Measurements from ENCODE around the gene AHCYL1.

Gene AHCYL1

DNA sequence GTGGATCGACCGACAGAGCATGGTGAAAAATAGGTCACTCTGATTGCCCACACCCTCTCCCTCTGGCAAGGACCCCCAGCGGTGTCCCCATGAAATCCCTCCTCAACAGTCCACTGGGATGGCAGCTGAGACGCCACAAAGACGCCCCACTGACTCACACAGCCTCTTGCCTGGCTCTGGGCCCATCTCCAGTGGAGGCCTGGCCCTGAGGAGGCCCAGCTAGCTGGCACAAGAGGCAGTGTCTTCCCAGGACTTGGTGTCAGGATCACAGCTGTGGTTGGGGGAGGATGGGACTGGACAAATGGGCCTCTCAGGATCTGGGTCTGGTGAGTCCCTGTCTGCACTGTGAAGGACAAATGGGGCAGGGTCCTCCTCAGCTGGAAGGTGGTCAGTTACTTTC lies 81.3 kb downstream of the AHCYL1 start:
- no peak for DNase-seq

DNA sequence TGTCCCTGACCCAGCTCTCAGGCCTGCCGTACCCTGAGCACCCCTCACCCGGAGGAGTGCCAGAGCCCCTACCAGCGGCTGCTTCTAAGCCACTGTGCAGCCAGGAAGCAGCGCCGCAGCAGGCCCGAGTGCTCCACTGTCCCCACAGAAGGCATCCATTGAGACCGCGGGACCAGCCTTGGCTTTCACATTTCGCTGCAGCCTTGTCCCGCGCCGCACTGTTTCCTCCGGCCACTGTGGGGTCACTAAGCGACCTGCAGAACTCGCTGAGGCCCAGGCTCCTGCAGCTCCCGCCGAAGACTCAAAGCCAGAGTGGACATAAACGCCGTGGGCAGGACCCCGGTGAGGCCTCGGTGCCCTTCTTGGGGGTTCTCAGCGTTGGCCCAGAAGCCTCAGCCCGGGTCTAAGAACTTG lies 82.9 kb downstream of the AHCYL1 start:
- no peak for DNase-seq

DNA sequence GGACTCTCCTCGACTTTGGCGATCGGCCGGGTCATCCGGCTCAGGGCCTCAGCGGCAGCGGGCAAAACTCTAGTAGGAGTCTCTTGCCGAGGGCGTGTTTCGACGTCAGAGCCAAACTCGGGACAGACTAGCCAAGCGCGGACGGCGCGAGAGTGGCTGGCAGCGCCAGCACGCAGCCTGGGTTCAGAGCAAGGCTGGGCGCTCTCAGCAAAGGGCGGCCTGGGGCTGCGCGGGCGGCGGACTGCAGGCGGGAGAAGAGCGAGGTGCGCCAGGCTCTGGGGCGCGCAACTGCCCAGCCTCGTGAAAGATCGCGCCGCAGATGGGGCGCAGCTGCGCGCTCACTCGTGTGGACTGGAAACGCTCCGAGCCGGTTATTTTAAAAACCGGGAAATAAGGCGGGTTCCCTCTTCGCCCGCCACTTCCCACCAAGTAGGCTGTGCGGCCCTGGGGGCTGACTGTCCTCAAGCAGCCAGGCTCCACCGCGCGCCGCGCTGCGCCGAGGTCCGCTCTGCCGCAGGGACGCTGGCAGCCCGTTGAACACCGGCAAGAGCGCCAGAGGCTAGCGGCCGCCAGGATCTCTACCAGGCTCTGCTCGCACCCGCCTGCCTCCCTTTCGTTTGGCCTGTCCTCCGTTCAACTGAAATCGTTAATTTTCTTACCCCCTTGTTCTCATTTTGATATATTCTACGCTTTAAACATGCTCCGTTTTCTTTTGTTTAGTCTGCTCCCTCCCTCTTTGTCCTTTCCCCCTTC lies 83.5 kb downstream of the AHCYL1 start:
- DNase-seq, result no peak

DNA sequence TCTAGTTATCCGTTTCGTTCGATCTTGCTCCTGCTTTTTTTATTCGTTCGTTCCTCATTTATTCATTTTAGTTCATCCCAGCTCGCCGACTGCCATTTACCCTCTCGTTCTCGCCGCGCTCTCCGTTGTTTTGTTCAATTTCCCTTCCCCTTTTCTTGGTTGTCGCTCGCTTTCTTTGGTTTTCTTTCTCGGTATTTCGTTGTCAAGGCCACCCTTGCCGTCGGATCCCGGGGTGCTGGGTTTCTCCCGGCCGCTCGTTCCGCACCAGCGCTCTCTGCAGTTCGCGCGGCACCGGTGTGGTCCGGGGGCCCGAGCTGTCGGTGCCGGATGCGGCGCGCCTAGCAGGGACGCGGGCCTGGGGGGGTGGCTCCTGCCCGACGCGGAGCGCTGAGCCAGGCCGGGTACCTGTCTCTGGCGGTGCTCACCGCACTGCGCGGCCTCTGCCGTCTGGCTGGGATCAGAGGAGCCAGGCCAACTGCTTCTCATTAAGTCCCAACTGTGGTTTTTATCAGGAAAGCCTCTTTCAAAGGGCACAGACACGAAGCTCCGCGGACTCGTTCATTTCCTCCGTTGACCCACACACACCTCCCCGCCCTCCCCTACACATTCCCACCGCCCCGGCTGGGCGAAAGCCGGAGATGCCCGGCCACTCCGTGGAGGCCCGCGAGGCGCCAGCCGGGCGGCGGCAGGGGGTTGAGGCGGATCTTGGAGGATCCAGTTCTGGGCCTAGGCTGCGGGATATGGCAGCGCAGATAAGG lies 84.3 kb downstream of the AHCYL1 start:
- DNase-seq, result no peak

DNA sequence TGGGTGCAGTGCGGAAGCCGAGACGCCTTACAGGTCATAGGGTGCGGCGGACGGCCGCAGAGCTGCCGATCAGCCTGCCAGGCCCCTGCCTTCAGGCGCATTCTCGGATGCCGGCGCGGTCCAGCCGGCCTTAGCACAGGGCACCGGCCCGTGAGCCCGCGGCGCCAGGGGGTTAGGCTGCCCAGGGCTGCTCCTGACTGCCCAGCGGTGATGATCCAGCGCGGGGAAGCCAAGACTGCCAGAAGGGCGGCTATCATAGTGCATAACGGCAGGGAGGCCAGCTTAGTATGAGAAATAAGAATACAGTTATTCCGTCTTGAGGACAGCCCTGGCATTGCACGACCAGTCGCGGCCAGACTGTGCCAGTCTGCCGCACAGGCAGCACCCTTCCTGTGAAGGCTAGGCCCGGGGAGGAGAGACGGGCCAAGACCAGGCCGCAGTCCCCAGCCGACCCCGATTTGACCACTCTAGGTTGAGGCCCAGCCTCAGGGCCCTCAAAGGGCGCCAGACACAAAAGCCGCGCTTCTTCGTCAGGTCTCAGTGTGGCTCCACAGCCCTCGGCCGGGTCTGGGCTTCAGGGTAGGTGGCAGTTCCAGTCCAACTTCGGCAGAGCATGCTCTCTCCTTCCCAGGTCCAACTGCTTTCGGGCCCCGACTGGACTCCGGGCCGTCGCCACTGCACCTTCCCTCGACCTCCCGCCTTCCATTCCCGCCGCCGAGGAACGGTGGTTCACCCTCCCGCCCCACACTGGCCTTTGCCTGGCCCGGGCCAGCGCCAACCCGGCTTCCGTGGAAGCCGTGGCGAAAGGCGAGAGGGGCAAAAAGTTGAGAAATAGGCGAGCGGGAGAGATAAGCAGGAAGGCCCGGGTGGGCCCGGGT lies 85.1 kb downstream of the AHCYL1 start:
- no peak for DNase-seq

DNA sequence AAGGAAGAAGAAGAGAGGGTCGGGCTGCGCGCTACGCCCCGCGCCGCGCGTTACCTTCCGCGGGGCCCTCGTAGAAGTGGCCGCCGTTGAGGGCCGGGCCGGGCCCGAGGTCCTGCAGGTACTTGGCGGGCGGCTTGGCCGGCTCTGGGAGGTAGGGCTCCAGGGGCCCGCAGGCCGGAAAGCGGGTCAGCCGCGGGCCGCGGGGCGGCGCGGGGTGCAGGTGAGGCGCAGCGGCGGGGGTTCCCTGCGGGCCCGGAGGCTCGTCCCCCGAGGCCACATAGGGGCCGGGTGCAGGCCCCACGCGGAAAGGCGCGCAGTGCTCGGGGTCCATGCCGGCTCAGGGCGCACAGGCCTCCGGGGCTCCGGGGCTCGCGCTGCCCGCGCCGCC lies 85.7 kb downstream of the AHCYL1 start:
- no peak for DNase-seq

DNA sequence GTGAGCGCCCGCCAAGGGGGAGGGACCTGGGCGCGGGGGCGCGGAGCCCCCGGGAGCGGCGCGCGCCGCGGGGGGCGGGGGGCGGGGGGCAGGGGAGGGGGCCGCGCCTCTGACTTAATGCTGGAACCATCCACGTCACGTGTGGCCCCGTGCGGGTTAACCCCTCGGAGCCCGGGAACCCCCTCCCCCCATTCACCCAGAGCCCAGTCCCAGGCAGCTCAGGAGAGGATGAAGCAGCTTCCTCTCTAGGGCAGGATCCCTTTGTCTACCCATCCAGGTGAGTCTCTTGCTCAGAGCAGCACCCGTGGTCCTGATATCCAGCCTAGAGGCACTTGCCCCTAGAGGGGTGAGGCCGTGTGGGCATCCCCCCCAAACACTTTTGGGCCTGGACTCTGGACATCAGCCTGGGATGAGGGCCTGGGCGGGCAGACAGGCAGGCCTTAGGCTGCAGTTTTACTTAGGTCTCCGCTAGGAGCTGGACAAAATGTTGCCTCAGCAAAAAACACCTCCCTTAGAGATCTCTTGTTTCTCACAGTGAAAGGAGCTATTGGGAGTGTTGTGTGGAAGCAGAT lies 86.2 kb downstream of the AHCYL1 start, which contains the start of gene ALX3:
ALX3 (minus strand) TSS at position 2 of the 572 bp plus-strand sequence. CDS start 60 bp downstream, outside the sequence.
- no peak for DNase-seq

All from GF-D8 (cell line).